Activated B cell treated with CpG ODN at 0.5 μM for 24 hours (primary cell): ENCODE data around the gene ZNF556. TPM values are rescaled to one million over a fixed set of nuclear protein-coding genes. Genes with fewer than 3 reads are reported as not detected.
"Not testable (repeated sequence)": the region's sequence is repeated elsewhere in the genome, so short reads cannot be mapped to it uniquely, and the experiment has no call there.

Source experiments
- ATAC-seq: fragments of 200-7000 bp; cut with Tn5 transposase; one replicate; pipeline ENCODE4 v1.10.0; 2021; ENCODE audit warnings: low read depth, mild to moderate bottlenecking, moderate library complexity
- CTCF ChIA-PET: fragments of 350-600 bp; sonication (Branson Sonifier 250); formaldehyde crosslinking; loops from one replicate; lab custom pipeline; 2021; ENCODE audit warnings: antibody characterized with exemption; lab: Charles Lee
- POLR2A ChIA-PET: fragments of 350-600 bp; sonication (Branson Sonifier 250); formaldehyde crosslinking; loops from one replicate; lab custom pipeline; 2021; ENCODE audit warnings: antibody characterized with exemption; lab: Charles Lee
- DNase-seq: peaks from one replicate; pipeline ENCODE4 v3.0.0; 2022
- H3K27ac Mint-ChIP-seq: one replicate; pipeline ENCODE4 v1.8.0; 2020; ENCODE audit warnings: mixed read lengths
- H3K27me3 Mint-ChIP-seq: one replicate; pipeline ENCODE4 v1.8.0; 2021; ENCODE audit warnings: mixed read lengths
- H3K36me3 Mint-ChIP-seq: one replicate; pipeline ENCODE4 v1.8.0; 2021; ENCODE audit warnings: low read depth, mixed read lengths
- H3K4me1 Mint-ChIP-seq: one replicate; pipeline ENCODE4 v1.8.0; 2021; ENCODE audit warnings: mixed read lengths
- H3K4me3 Mint-ChIP-seq: one replicate; pipeline ENCODE4 v1.8.0; 2020; ENCODE audit warnings: mild to moderate bottlenecking, mixed read lengths
- H3K9me3 Mint-ChIP-seq: one replicate; pipeline ENCODE4 v1.8.0; 2020; ENCODE audit warnings: mixed read lengths
- intact Hi-C: fragments of 100-400 bp; cut with micrococcal nuclease; formaldehyde crosslinking; loops from one replicate; pipeline ENCODE4 v1.15.1; 2024
- total RNA-seq: library from RNA; stranded (reverse); gene quantifications from 2 replicates; pipeline ENCODE4 v1.2.3, GENCODE V29; 2022
- TF ChIP-seq, protein P1 (sequence below): fragments of 200-600 bp; IDR thresholded peaks from one replicate; pipeline ENCODE4 v1.8.0; 2022; ENCODE audit warnings: antibody characterized with exemption, mild to moderate bottlenecking

Gene ZNF556
- total RNA-seq, 1 donor from 2014 or later: not detected

DNA sequence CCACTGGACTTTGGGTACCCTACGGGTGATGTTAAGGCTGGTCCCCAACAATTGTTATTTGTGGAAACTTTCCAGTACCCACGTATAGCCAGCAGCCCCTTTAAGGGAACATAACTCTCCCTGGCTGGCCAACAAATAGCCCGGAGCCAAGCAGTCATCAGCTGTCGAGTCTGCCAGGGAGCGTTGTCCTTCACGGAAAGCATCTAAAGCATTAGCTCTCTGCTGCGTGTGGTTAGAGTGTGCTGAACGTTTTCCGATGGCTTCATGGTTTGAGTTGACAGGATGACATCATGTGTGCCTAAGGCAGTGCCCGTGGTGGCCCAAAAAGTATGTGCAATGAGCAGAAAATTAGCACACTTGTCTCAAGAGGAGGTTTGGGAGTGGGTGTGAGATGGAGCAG, 3.3 kb upstream of the ZNF556 start:
- ATAC-seq (no peak), DNase-seq (no peak)
- H3K36me3 Mint-ChIP-seq: no peaks in the 10 kb centered on the region
- intact Hi-C loops: no loop called here
- no peaks in the 10 kb centered on the region for H3K4me1 Mint-ChIP-seq
- CTCF ChIA-PET: no interaction called here
- H3K4me3 Mint-ChIP-seq: no peak overlapping the region
- TF ChIP-seq, protein P1, sequence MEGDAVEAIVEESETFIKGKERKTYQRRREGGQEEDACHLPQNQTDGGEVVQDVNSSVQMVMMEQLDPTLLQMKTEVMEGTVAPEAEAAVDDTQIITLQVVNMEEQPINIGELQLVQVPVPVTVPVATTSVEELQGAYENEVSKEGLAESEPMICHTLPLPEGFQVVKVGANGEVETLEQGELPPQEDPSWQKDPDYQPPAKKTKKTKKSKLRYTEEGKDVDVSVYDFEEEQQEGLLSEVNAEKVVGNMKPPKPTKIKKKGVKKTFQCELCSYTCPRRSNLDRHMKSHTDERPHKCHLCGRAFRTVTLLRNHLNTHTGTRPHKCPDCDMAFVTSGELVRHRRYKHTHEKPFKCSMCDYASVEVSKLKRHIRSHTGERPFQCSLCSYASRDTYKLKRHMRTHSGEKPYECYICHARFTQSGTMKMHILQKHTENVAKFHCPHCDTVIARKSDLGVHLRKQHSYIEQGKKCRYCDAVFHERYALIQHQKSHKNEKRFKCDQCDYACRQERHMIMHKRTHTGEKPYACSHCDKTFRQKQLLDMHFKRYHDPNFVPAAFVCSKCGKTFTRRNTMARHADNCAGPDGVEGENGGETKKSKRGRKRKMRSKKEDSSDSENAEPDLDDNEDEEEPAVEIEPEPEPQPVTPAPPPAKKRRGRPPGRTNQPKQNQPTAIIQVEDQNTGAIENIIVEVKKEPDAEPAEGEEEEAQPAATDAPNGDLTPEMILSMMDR: no peak
- H3K27ac Mint-ChIP-seq: no peak overlapping the region
- POLR2A ChIA-PET: no interaction called here
- H3K9me3 Mint-ChIP-seq: no peaks in the 10 kb centered on the region
- H3K27me3 Mint-ChIP-seq: peaks cover 13% of the 10 kb centered on the region

DNA sequence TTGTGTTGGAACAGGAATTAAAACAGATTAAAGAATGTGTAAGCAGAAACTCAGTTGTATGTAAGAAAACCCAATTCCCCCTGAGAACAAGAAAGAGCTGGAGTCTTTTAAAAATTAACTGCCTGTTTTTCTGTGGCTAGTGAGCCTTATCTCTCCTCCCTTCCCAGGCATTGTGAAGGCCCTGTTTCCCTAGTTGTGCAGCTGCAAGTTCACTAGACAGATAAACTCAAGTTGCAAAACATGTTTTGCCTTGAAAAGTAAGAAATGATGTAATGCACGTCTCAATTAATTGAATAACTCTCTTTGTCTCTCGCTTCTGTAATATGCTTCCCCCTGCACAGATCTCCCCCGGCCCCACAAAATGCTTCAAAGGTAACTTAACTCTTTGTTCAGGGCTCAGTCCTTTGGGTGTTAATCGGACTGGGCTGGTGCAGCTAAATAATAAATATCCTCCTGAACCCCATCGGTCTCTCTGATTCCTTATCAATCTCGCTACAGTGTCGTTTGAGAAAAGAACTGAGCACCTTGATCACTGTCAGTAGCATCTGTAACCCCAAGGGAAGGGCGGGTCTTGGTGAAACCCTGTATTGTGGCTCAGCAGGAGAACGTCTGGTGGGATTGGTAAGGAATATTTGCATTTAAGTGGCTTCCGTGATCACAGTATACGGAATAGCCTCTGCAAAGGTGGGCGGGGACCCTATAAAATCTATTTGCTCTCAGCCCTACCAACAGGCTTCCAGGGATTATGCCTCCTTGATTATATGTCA, 1.6 kb upstream of the ZNF556 start:
- POLR2A ChIA-PET: no interaction called here

DNA sequence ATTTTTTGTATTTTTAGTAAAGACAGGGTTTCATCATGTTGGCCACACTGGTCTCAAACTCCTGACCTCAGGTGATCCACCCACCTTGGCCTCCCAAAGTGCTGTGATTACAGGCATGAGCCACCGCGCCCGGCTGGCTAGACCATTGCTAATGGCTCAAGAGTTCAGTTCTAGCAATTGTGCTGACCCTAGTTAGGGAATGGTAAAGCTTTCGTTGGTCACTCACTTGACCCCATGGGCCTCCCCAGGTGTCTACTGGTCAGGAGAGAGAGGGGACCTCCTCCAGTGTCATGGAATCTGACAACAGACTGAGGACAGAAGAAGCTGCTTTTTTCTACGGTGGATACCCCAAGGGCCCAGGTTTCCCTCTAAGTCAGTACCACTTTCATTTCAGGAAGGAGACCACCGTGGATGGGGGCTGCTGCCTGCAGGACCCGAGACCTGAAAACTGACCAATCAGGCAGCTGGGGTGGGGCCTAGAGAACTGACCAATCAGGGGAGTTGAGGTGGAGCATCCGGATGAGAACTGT, 575 bp upstream of the ZNF556 start:
- CTCF ChIA-PET: no interaction called here
- H3K27ac Mint-ChIP-seq: no peak overlapping the region
- POLR2A ChIA-PET: no interaction called here
- H3K4me1 Mint-ChIP-seq: no peaks in the 10 kb centered on the region
- TF ChIP-seq, protein P1: no peak
- DNase-seq: no peak
- H3K4me3 Mint-ChIP-seq: no peak overlapping the region
- intact Hi-C loops: no loop called here
- no peaks in the 10 kb centered on the region for H3K36me3 Mint-ChIP-seq
- no peaks in the 10 kb centered on the region for H3K9me3 Mint-ChIP-seq
- no peak for ATAC-seq
- peaks cover 13% of the 10 kb centered on the region for H3K27me3 Mint-ChIP-seq

More for the DNA sequence above, 1.6 kb upstream of the ZNF556 start:
- TF ChIP-seq, protein P1: no peak
- no peaks in the 10 kb centered on the region for H3K9me3 Mint-ChIP-seq
- H3K27me3 Mint-ChIP-seq: peaks cover 13% of the 10 kb centered on the region
- no peak for ATAC-seq
- no peaks in the 10 kb centered on the region for H3K36me3 Mint-ChIP-seq
- CTCF ChIA-PET: no interaction called here
- no peak overlapping the region for H3K27ac Mint-ChIP-seq
- H3K4me3 Mint-ChIP-seq: no peak overlapping the region
- intact Hi-C loops: no loop called here
- no peaks in the 10 kb centered on the region for H3K4me1 Mint-ChIP-seq
- no peak for DNase-seq

DNA sequence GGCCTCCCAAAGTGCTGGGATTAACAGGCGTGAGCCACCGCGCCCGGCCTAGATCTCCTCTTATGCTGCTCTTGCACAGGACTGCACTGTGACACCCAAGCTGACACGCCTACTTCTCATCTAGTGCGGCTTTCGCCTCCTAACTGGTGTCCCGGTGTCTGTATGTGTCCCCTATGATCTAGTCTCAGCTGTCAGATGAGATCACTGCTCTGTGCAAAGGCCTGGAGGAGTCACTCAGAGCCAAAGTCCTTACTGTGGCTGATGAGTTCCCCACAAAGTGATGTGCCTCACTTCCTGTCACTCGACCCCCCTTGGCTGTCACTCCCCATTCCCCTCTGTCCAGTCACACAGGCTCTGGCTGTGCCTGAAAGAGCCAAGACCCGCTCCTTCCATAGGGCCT, 2.5 kb downstream of the ZNF556 start:
- Mint-ChIP-seq H3K27ac (no peak overlapping the region), H3K27me3 (peaks cover 6% of the 10 kb centered on the region), H3K9me3 (no peaks in the 10 kb centered on the region), H3K4me1 (peaks cover 3% of the 10 kb centered on the region), H3K36me3 (no peaks in the 10 kb centered on the region), H3K4me3 (no peak overlapping the region)
- intact Hi-C loops: loop anchor here (5.0 kb wide), 1 partner anchor 207 kb away; no protein-coding TSS in a partner anchor
- ChIA-PET CTCF (interaction anchor here (0.7 kb wide), 1 partner anchor 221 kb away, joined by 3 read pairs; no protein-coding TSS in a partner anchor), POLR2A (no interaction called here)
- DNase-seq: no peak
- ATAC-seq: no peak
- TF ChIP-seq, protein P1: no peak

DNA sequence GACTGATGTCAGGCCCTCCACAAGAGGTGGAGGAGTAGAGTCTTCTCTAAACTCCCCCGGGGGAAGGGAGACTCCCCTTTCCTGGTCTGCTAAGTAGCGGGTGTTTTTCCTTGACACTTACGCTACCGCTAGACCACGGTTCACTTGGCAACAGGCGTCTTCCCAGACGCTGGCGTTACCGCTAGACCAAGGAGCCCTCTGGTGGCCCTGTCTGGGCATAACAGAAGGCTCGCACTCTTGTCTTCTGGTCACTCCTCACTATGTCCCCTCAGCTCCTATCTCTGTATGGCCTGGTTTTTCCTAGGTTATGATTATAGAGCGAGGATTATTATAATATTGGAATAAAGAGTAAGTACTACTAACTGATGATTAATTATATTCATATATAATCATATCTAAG, 5.0 kb downstream of the ZNF556 start:
- H3K4me3 Mint-ChIP-seq, H3K27me3 Mint-ChIP-seq, ATAC-seq, H3K36me3 Mint-ChIP-seq, H3K27ac Mint-ChIP-seq, H3K9me3 Mint-ChIP-seq, H3K4me1 Mint-ChIP-seq: not testable (repeated sequence)
- POLR2A ChIA-PET: interaction anchor here (0.8 kb wide), 1 partner anchor 224 kb away, joined by 3 read pairs; no protein-coding TSS in a partner anchor
- CTCF ChIA-PET: interaction anchor here (1.3 to 1.9 kb wide), 2 partner anchors 91 to 224 kb away, joined by 5 to 20 read pairs; no protein-coding TSS in a partner anchor
- DNase-seq: peak; percentile 24
- intact Hi-C loops: loop anchor here (1.0 to 5.0 kb wide), 3 partner anchors 53 to 210 kb away; partner anchors contain the start of gene ZNF554
